Measurements from ENCODE around the gene RSPH6A. TPM values are rescaled to one million over a fixed set of nuclear protein-coding genes. Genes with fewer than 3 reads are reported as not detected.

The RSPH6A gene
- total and polyA plus RNA-seq, 2 experiments from 2014 or later, result not detected

DNA sequence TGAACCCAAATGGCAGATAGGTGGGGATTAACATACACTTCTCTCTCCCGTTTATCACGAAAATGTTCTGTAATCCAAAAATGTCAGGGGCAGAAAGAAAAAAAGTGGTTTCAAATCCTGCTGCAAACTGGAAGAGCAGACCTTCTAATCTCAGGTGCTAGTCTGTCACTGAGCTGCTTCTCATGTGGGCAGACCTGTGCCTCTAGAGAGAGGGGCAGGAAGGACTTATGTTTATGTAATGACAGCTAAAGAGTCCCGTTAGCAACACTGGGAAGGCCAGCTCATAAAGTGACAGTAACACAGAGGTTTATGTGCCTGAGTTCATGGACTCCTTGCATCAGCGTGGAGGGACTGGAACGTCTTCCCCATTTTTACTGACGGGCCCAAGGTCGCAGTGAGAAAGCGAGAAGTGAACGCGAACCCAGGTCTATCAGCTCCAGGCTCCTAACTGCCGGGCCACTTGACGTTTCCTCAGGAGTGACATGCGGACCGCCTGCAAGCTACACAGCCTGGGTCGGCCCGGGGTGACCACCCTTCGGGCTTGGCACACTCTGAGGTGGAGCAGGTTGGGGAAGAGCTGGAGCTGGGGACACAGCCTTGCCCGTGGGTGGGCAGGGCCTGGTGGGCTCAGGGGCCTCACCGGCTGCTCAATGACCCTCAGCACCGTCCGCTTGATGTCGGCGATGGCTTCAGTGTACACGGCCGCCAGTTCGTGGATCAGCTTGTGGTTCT, 9.6 kb upstream of the RSPH6A start:
- no peaks in the 10 kb centered on the region for H3K9me3 ChIP-seq (ENCODE audit: low read depth)
- no peaks in the 10 kb centered on the region for H4K20me1 ChIP-seq (ENCODE audit: insufficient read depth, poor library complexity, severe bottlenecking)
- H2AFZ ChIP-seq, result no peak overlapping the region
- no peak overlapping the region for H3K4me3 ChIP-seq
- WGBS (ENCODE audit: low lambda C conversion rate, missing lambda C conversion rate), result 92% methylated on average over 26 of the region's 26 CpGs
- DNase-seq (ENCODE audit: low spot score), result no peak
- H3K27me3 ChIP-seq, result no peaks in the 10 kb centered on the region
- H3K9me2 ChIP-seq (replicated peaks; ENCODE audit: insufficient read depth), result no peaks in the 10 kb centered on the region
- H3K27ac ChIP-seq, result no peak overlapping the region
- no peaks in the 10 kb centered on the region for H3K36me3 ChIP-seq (replicated peaks; ENCODE audit: insufficient read depth, low read depth)
- H3K4me1 ChIP-seq (ENCODE audit: insufficient read depth), result no peaks in the 10 kb centered on the region
- no peaks in the 10 kb centered on the region for H3K79me2 ChIP-seq
- H3K4me2 ChIP-seq, result no peak overlapping the region
- TF ChIP-seq EZH2phosphoT487 (IDR thresholded peaks at IDR 0.05; ENCODE audit: low read depth, severe bottlenecking, unreplicated experiment) (no peak), EZH2 (IDR thresholded peaks at IDR 0.05; ENCODE audit: borderline replicate concordance) (no peak)
- TF ChIP-seq, protein P1, sequence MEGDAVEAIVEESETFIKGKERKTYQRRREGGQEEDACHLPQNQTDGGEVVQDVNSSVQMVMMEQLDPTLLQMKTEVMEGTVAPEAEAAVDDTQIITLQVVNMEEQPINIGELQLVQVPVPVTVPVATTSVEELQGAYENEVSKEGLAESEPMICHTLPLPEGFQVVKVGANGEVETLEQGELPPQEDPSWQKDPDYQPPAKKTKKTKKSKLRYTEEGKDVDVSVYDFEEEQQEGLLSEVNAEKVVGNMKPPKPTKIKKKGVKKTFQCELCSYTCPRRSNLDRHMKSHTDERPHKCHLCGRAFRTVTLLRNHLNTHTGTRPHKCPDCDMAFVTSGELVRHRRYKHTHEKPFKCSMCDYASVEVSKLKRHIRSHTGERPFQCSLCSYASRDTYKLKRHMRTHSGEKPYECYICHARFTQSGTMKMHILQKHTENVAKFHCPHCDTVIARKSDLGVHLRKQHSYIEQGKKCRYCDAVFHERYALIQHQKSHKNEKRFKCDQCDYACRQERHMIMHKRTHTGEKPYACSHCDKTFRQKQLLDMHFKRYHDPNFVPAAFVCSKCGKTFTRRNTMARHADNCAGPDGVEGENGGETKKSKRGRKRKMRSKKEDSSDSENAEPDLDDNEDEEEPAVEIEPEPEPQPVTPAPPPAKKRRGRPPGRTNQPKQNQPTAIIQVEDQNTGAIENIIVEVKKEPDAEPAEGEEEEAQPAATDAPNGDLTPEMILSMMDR (IDR thresholded peaks at IDR 0.05; ENCODE audit: poor library complexity), result no peak

DNA sequence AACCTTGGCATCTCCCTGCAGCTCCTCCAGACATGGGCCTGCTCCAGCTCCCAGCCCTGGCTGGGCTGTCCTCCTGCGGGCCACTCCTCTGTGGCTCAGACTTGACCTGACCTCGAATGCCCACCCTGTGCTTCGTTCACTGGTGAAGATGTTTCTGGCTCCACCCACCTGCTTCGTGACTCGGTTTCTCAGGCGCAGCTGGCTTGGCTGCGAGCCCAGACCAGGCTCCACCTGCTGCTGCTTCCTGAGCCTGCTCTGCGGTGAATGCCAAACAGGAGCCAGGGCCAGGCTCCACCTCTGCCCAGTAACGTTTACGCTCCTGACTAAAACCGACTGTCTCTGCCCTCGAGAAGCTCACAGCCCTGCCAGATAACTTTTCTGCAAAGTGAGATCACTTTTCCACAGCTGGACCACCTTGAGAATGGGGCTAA, 8.9 kb upstream of the RSPH6A start:
- Histone ChIP-seq H3K79me2 (no peaks in the 10 kb centered on the region), H4K20me1 (ENCODE audit: insufficient read depth, poor library complexity, severe bottlenecking) (no peaks in the 10 kb centered on the region), H3K36me3 (replicated peaks; ENCODE audit: insufficient read depth, low read depth) (no peaks in the 10 kb centered on the region), H3K4me1 (ENCODE audit: insufficient read depth) (no peaks in the 10 kb centered on the region), H3K4me3 (no peak overlapping the region), H3K4me2 (no peak overlapping the region), H2AFZ (no peak overlapping the region), H3K27me3 (no peaks in the 10 kb centered on the region), H3K9me3 (ENCODE audit: low read depth) (no peaks in the 10 kb centered on the region), H3K27ac (no peak overlapping the region), H3K9me2 (replicated peaks; ENCODE audit: insufficient read depth) (no peaks in the 10 kb centered on the region)
- no peak for DNase-seq (ENCODE audit: low spot score)
- TF ChIP-seq, protein P1 (IDR thresholded peaks at IDR 0.05; ENCODE audit: poor library complexity), result no peak
- TF ChIP-seq EZH2 (IDR thresholded peaks at IDR 0.05; ENCODE audit: borderline replicate concordance) (no peak), EZH2phosphoT487 (IDR thresholded peaks at IDR 0.05; ENCODE audit: low read depth, severe bottlenecking, unreplicated experiment) (no peak)
- WGBS (ENCODE audit: low lambda C conversion rate, missing lambda C conversion rate), result 93% methylated on average over 11 of the region's 12 CpGs

DNA sequence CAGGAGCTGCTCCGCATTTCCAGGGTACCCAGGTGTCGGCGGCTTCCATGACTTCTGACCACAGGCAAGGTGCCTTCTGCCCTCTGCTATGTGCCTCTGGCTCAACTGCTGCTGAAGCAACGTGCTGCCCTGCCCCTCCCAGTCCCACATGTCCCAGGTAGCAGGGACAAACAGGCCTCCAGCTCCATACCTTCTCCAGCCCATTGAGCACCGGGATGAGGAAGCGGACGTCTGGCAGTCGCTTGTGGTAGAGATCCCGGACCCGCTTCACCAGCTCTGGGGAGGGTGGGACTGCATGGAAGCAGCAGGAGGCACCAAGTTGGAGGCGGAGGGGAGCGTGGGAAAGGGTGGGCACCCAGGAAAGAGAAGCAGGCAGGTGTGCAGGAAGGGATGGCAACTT, 8.1 kb upstream of the RSPH6A start:
- 96% methylated on average over 10 of the region's 12 CpGs for WGBS (ENCODE audit: low lambda C conversion rate, missing lambda C conversion rate)
- H3K36me3 ChIP-seq (replicated peaks; ENCODE audit: insufficient read depth, low read depth), result no peaks in the 10 kb centered on the region

More for the DNA sequence above, 8.1 kb upstream of the RSPH6A start:
- Histone ChIP-seq H3K27me3 (no peaks in the 10 kb centered on the region), H3K27ac (no peak overlapping the region), H3K4me3 (no peak overlapping the region), H4K20me1 (ENCODE audit: insufficient read depth, poor library complexity, severe bottlenecking) (no peaks in the 10 kb centered on the region), H3K4me1 (ENCODE audit: insufficient read depth) (no peaks in the 10 kb centered on the region), H3K4me2 (no peak overlapping the region), H3K79me2 (no peaks in the 10 kb centered on the region), H3K9me3 (ENCODE audit: low read depth) (no peaks in the 10 kb centered on the region), H3K9me2 (replicated peaks; ENCODE audit: insufficient read depth) (no peaks in the 10 kb centered on the region), H2AFZ (no peak overlapping the region)
- DNase-seq (ENCODE audit: low spot score), result no peak
- no peak for TF ChIP-seq EZH2phosphoT487 (IDR thresholded peaks at IDR 0.05; ENCODE audit: low read depth, severe bottlenecking, unreplicated experiment)
- TF ChIP-seq EZH2 (IDR thresholded peaks at IDR 0.05; ENCODE audit: borderline replicate concordance), result no peak
- TF ChIP-seq, protein P1 (IDR thresholded peaks at IDR 0.05; ENCODE audit: poor library complexity), result no peak

Data from hepatocyte (in vitro differentiated cells).